CD4-positive, alpha-beta memory T cell (primary cell): ENCODE data around the gene IGF2BP1. TPM values are rescaled to one million over a fixed set of nuclear protein-coding genes. Genes with fewer than 3 reads are reported as not detected.

Source experiments
- CTCF ChIA-PET: fragments of 350-600 bp; sonication (Branson Sonifier 250); formaldehyde crosslinking; loops from one replicate; lab custom pipeline; 2021; ENCODE audit warnings: inconsistent platforms; ENCODE audit not compliant: partially characterized antibody; lab: Charles Lee
- POLR2A ChIA-PET: fragments of 350-600 bp; sonication (Branson Sonifier 250); formaldehyde crosslinking; loops from one replicate; lab custom pipeline; 2021; ENCODE audit not compliant: partially characterized antibody; lab: Charles Lee
- DNase-seq, 5 donors: peaks; one replicate each; pipeline versions ENCODE4 v3.0.0 to v3.0.0-alpha.2; 2020 to 2022; ENCODE audit warnings: mixed read lengths in 1 of 5
- H3K27ac ChIP-seq: one replicate; pipeline ENCODE4 v1.7.0; 2013; ENCODE audit warnings: low read depth, low read length
- H3K27me3 ChIP-seq: 2 replicates; pipeline ENCODE4 v1.7.0; 2013; ENCODE audit warnings: mild to moderate bottlenecking, low read length, moderate library complexity; ENCODE audit not compliant: insufficient read depth
- H3K36me3 ChIP-seq: 2 replicates; pipeline ENCODE4 v1.7.0; 2013; ENCODE audit warnings: mild to moderate bottlenecking, low read length, moderate library complexity; ENCODE audit not compliant: insufficient read depth
- H3K4me1 ChIP-seq: 2 replicates; pipeline ENCODE4 v1.7.0; 2013; ENCODE audit warnings: mild to moderate bottlenecking, low read length, moderate library complexity; ENCODE audit not compliant: insufficient read depth
- H3K4me3 ChIP-seq, 2 donors: one replicate each; pipeline ENCODE4 v1.7.0; 2013; ENCODE audit warnings: low read length in 2 of 2, mild to moderate bottlenecking in 1 of 2
- H3K9me3 ChIP-seq, 2 donors: one replicate each; pipeline ENCODE4 v1.7.0; 2013; ENCODE audit warnings: low read length in 2 of 2, control low read depth in 1 of 2; ENCODE audit not compliant: control insufficient read depth in 1 of 2
- H3K27ac Mint-ChIP-seq, 7 donors: one replicate each; pipeline ENCODE4 v1.8.0; 2020 to 2021; ENCODE audit warnings: mixed read lengths in 7 of 7, mild to moderate bottlenecking in 6 of 7, inconsistent platforms in 3 of 7, moderate library complexity in 3 of 7
- H3K27me3 Mint-ChIP-seq, 2 donors: one replicate each; pipeline ENCODE4 v1.8.0; 2020 to 2021; ENCODE audit warnings: mixed read lengths in 2 of 2
- H3K36me3 Mint-ChIP-seq, 2 donors: one replicate each; pipeline ENCODE4 v1.8.0; 2020 to 2021; ENCODE audit warnings: mixed read lengths in 2 of 2, inconsistent platforms in 1 of 2, mild to moderate bottlenecking in 1 of 2
- H3K4me1 Mint-ChIP-seq, 4 donors: one replicate each; pipeline ENCODE4 v1.8.0; 2020 to 2021; ENCODE audit warnings: mixed read lengths in 4 of 4, mild to moderate bottlenecking in 1 of 4
- H3K4me3 Mint-ChIP-seq, 8 donors: one replicate each; pipeline ENCODE4 v1.8.0; 2020 to 2021; ENCODE audit warnings: mixed read lengths in 8 of 8, mild to moderate bottlenecking in 7 of 8, moderate library complexity in 6 of 8, inconsistent platforms in 3 of 8
- H3K9me3 Mint-ChIP-seq, 8 donors: one replicate each; pipeline ENCODE4 v1.8.0; 2020 to 2021; ENCODE audit warnings: mixed read lengths in 8 of 8, mild to moderate bottlenecking in 5 of 8, inconsistent platforms in 3 of 8, moderate library complexity in 1 of 8
- intact Hi-C: fragments of 100-400 bp; cut with micrococcal nuclease; formaldehyde crosslinking; loops from one replicate; pipeline ENCODE4 v1.15.1; 2023
- polyA plus RNA-seq, 2 donors: library from polyadenylated mRNA; unstranded; fragments of 300-500 nt; fragmentation: Illumina TruSeq; gene quantifications; one replicate each; pipeline ENCODE4 v1.2.3, GENCODE V29; 2021
- total RNA-seq, 2 experiments: library from RNA; stranded (reverse); gene quantifications; one replicate each; pipeline ENCODE4 v1.2.3, GENCODE V29; 2021

IGF2BP1 gene
- total and polyA plus RNA-seq, 4 experiments from 2014 or later: not detected

GRCh38 chr17:48970865-48971687 lies 26.1 kb upstream of the IGF2BP1 start:
- ChIA-PET POLR2A (no interaction called here), CTCF (interaction anchor here (1.1 kb wide), 1 partner anchor 18 kb away, joined by 3 read pairs; no protein-coding TSS in a partner anchor)
- H3K4me3 ChIP-seq: no peak overlapping the region
- no peaks in the 10 kb centered on the region for H3K4me1 Mint-ChIP-seq
- no peaks in the 10 kb centered on the region for H3K36me3 Mint-ChIP-seq
- H3K9me3 Mint-ChIP-seq: no peaks in the 10 kb centered on the region
- H3K9me3 ChIP-seq: no peaks in the 10 kb centered on the region
- no peak for DNase-seq
- H3K36me3 ChIP-seq: no peaks in the 10 kb centered on the region
- H3K4me1 ChIP-seq: no peaks in the 10 kb centered on the region
- no peak overlapping the region for H3K27ac Mint-ChIP-seq
- H3K4me3 Mint-ChIP-seq: peak overlapping the region in 1 of 8 donors; percentile 21
- peaks cover 23 to 33% of the 10 kb centered on the region in 2 donors for H3K27me3 Mint-ChIP-seq
- no peak overlapping the region for H3K27ac ChIP-seq
- intact Hi-C loops: no loop called here
- no peaks in the 10 kb centered on the region for H3K27me3 ChIP-seq

- H3K9me3 Mint-ChIP-seq: no peaks in the 10 kb centered on the region
- H3K4me1 Mint-ChIP-seq: no peaks in the 10 kb centered on the region
- Histone ChIP-seq H3K27me3 (no peaks in the 10 kb centered on the region), H3K9me3 (no peaks in the 10 kb centered on the region), H3K36me3 (no peaks in the 10 kb centered on the region), H3K27ac (no peak overlapping the region), H3K4me1 (no peaks in the 10 kb centered on the region), H3K4me3 (no peak overlapping the region)
- no peaks in the 10 kb centered on the region for H3K36me3 Mint-ChIP-seq
- no peak overlapping the region for H3K27ac Mint-ChIP-seq
- intact Hi-C loops: no loop called here
- no peak for DNase-seq
- POLR2A ChIA-PET: no interaction called here
- H3K27me3 Mint-ChIP-seq: peaks cover 23 to 32% of the 10 kb centered on the region in 2 donors
- no peak overlapping the region for H3K4me3 Mint-ChIP-seq
- CTCF ChIA-PET: interaction anchor here (1.4 kb wide), 1 partner anchor 10 kb away, joined by 7 read pairs; no protein-coding TSS in a partner anchor
These were observed 24.5 kb upstream of the IGF2BP1 start for GRCh38 chr17:48972749-48973097.

DNA sequence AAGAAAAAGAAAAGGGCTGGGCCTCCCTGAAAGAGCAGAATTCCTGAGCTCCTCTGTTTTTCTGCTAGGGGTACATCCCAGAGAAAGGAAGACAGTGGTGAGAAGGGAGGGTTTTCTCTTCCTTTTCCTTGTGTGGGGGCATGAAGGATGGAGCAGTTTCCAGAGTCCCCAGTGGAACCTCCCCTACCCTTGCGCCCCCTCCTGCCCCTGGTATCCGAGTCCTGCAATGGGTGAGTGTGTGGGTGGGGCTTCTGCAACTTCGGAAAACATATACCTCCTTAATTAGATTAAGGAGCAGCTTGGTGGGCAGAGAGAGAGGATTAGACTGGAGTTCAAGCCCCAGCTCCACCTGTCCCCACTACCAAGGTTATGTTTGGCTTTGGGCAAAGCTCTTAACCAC lies 23.4 kb upstream of the IGF2BP1 start:
- no peaks in the 10 kb centered on the region for H3K4me1 ChIP-seq
- intact Hi-C loops: no loop called here
- H3K27ac ChIP-seq: no peak overlapping the region
- ChIA-PET CTCF (interaction anchor here (1.4 kb wide), 1 partner anchor 11 kb away, joined by 7 read pairs; no protein-coding TSS in a partner anchor), POLR2A (no interaction called here)
- H3K27me3 Mint-ChIP-seq: peaks cover 21 to 30% of the 10 kb centered on the region in 2 donors
- H3K27ac Mint-ChIP-seq: no peak overlapping the region
- no peaks in the 10 kb centered on the region for H3K36me3 Mint-ChIP-seq
- no peak overlapping the region for H3K4me3 ChIP-seq
- DNase-seq: no peak
- no peaks in the 10 kb centered on the region for H3K4me1 Mint-ChIP-seq
- H3K4me3 Mint-ChIP-seq: peak overlapping the region in 1 of 8 donors; percentile 12
- no peaks in the 10 kb centered on the region for H3K9me3 Mint-ChIP-seq
- H3K27me3 ChIP-seq: no peaks in the 10 kb centered on the region
- H3K36me3 ChIP-seq: no peaks in the 10 kb centered on the region
- H3K9me3 ChIP-seq: no peaks in the 10 kb centered on the region

DNA sequence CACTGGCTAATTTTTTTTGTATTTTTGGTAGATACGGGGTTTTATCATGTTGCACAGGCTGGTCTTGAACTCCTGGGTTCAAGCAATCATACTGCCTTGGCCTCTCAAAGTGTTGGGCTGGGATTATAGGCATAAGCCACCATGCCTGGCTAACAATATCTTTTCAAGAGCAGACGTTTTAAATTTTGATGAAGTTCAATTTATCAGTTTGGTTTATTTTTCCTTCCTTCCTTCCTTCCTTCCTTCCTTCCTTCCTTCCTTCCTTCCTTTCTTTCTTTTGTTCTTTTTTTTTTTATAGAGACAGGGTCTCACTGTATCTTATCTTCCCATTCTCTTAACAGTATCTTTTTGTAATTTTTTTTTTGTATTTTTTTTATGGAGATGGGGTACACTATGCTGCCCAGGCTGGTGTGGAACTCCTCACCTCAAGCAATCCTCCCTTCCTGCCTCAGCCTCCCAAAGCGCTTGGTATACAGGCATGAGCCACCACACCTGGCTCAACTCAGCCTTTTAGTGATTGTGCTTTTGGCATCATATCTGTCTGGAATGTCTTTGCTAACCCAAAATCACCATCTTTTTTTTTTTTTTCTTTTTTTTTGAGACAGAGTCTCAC lies 15.2 kb upstream of the IGF2BP1 start:
- H3K27ac Mint-ChIP-seq: no peak overlapping the region
- CTCF ChIA-PET: no interaction called here
- POLR2A ChIA-PET: no interaction called here
- Histone ChIP-seq H3K36me3 (no peaks in the 10 kb centered on the region), H3K9me3 (no peaks in the 10 kb centered on the region), H3K4me3 (no peak overlapping the region), H3K27ac (no peak overlapping the region), H3K27me3 (no peaks in the 10 kb centered on the region), H3K4me1 (no peaks in the 10 kb centered on the region)
- no peak overlapping the region for H3K4me3 Mint-ChIP-seq
- intact Hi-C loops: no loop called here
- H3K4me1 Mint-ChIP-seq: no peaks in the 10 kb centered on the region
- DNase-seq: no peak
- H3K27me3 Mint-ChIP-seq: peaks cover 10% of the 10 kb centered on the region in 2 donors
- peaks cover 0 to 12% (median 5%) of the 10 kb centered on the region in 8 donors for H3K9me3 Mint-ChIP-seq
- H3K36me3 Mint-ChIP-seq: no peaks in the 10 kb centered on the region

GRCh38 chr17:48985436-48986245 lies 11.5 kb upstream of the IGF2BP1 start:
- CTCF ChIA-PET: no interaction called here
- H3K27ac Mint-ChIP-seq: no peak overlapping the region
- no peaks in the 10 kb centered on the region for H3K36me3 Mint-ChIP-seq
- Histone ChIP-seq H3K27me3 (peaks cover 5% of the 10 kb centered on the region), H3K4me3 (no peak overlapping the region), H3K36me3 (no peaks in the 10 kb centered on the region), H3K27ac (no peak overlapping the region), H3K4me1 (no peaks in the 10 kb centered on the region), H3K9me3 (no peaks in the 10 kb centered on the region)
- peaks cover 0 to 10% (median 5%) of the 10 kb centered on the region in 8 donors for H3K9me3 Mint-ChIP-seq
- intact Hi-C loops: no loop called here
- POLR2A ChIA-PET: no interaction called here
- H3K4me1 Mint-ChIP-seq: no peaks in the 10 kb centered on the region
- no peak for DNase-seq
- H3K27me3 Mint-ChIP-seq: peaks cover 20 to 22% of the 10 kb centered on the region in 2 donors
- H3K4me3 Mint-ChIP-seq: no peak overlapping the region

DNA sequence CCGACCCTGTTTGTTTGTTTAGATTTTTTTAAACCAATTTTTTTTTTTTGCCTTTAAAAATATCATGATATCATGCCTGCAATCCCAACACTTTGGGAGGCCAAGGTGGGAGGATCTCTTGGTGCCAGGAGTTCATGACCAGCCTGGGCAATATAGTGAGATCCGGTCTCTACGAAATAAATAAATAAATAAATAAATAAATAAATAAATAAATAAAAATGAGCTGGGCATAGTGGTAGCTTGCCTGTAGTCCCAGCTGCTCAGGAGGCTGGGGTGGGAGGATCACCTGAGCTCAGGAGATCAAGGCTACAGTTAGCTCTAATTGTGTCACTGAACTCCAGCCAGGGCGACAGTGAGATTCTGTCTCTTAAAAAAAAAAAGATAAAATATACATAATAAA lies 8.1 kb upstream of the IGF2BP1 start:
- H3K27ac ChIP-seq: no peak overlapping the region
- ChIA-PET CTCF (no interaction called here), POLR2A (no interaction called here)
- H3K36me3 ChIP-seq: no peaks in the 10 kb centered on the region
- H3K4me1 Mint-ChIP-seq: no peaks in the 10 kb centered on the region
- peaks cover 23% of the 10 kb centered on the region for H3K27me3 ChIP-seq
- H3K9me3 Mint-ChIP-seq: peaks cover 0 to 8% (median 0%) of the 10 kb centered on the region in 8 donors
- peaks cover 31 to 33% of the 10 kb centered on the region in 2 donors for H3K27me3 Mint-ChIP-seq
- DNase-seq: no peak
- H3K36me3 Mint-ChIP-seq: no peaks in the 10 kb centered on the region
- no peaks in the 10 kb centered on the region for H3K9me3 ChIP-seq
- intact Hi-C loops: no loop called here
- H3K27ac Mint-ChIP-seq: no peak overlapping the region
- no peak overlapping the region for H3K4me3 Mint-ChIP-seq
- no peaks in the 10 kb centered on the region for H3K4me1 ChIP-seq
- no peak overlapping the region for H3K4me3 ChIP-seq

- H3K27ac ChIP-seq: no peak overlapping the region
- H3K27me3 Mint-ChIP-seq: peaks cover 39 to 40% of the 10 kb centered on the region in 2 donors
- ChIA-PET CTCF (no interaction called here), POLR2A (no interaction called here)
- no peak overlapping the region for H3K27ac Mint-ChIP-seq
- intact Hi-C loops: no loop called here
- peaks cover 5% of the 10 kb centered on the region for H3K4me1 ChIP-seq
- no peaks in the 10 kb centered on the region for H3K36me3 ChIP-seq
- H3K36me3 Mint-ChIP-seq: no peaks in the 10 kb centered on the region
- peaks cover 0 to 18% (median 3%) of the 10 kb centered on the region in 8 donors for H3K9me3 Mint-ChIP-seq
- H3K9me3 ChIP-seq: no peaks in the 10 kb centered on the region
- peaks cover 37% of the 10 kb centered on the region for H3K27me3 ChIP-seq
- no peak overlapping the region for H3K4me3 ChIP-seq
- DNase-seq: no peak
- peaks cover 0 to 11% (median 5%) of the 10 kb centered on the region in 4 donors for H3K4me1 Mint-ChIP-seq
- peak overlapping the region in 1 of 8 donors; percentile 63 for H3K4me3 Mint-ChIP-seq
These were observed 6.3 kb upstream of the IGF2BP1 start for GRCh38 chr17:48990882-48991357.
